Right atrium auricular region (tissue), 2 donors: Measurements from ENCODE around the gene LCLAT1. TPM values are rescaled to one million over a fixed set of nuclear protein-coding genes. Genes with fewer than 3 reads are reported as not detected.

Experiments used
- DNase-seq: peaks from one replicate; pipeline ENCODE4 v3.0.0-alpha.2; 2019; ENCODE audit warnings: low spot score
- H3K27ac ChIP-seq, 2 donors: fragments of 200-600 bp; sonication (generic); 1 replicate in 1 of 2; 2 replicates in 1 of 2; pipeline ENCODE4 v1.5.1; 2016 to 2019
- H3K27me3 ChIP-seq, 2 donors: fragments of 200-600 bp; sonication (generic); one replicate each; pipeline versions ENCODE4 v1.5.1 to v1.6.0; 2017 to 2019
- H3K36me3 ChIP-seq: fragments of 200-600 bp; sonication (generic); one replicate; pipeline ENCODE4 v1.5.1; 2016
- H3K4me1 ChIP-seq, 2 donors: fragments of 200-600 bp; sonication (generic); one replicate each; pipeline versions ENCODE4 v1.5.1 to v1.6.0; 2017 to 2019
- H3K4me3 ChIP-seq, 2 donors: fragments of 200-600 bp; sonication (generic); 1 replicate in 1 of 2; 2 replicates in 1 of 2; pipeline ENCODE4 v1.5.1; 2017 to 2019; ENCODE audit warnings: mild to moderate bottlenecking in 1 of 2, moderate library complexity in 1 of 2
- H3K9me3 ChIP-seq, 2 donors: fragments of 200-600 bp; sonication (generic); one replicate each; pipeline ENCODE4 v1.5.1; 2019
- total RNA-seq, 2 donors: library from RNA; depleted of rRNA; stranded (reverse); fragments of >200 nt; gene quantifications; one replicate each; pipeline ENCODE4 v1.1.0, GENCODE V29; 2016
- TF ChIP-seq, protein P1 (sequence below), 2 donors: fragments of 200-600 bp; sonication (generic); IDR thresholded peaks; one replicate each; pipeline ENCODE4 v1.5.1; 2019; ENCODE audit warnings: antibody characterized with exemption in 2 of 2

LCLAT1 gene
- total RNA-seq, 2 donors from 2014 or later = 13.2 to 14.3 TPM

DNA sequence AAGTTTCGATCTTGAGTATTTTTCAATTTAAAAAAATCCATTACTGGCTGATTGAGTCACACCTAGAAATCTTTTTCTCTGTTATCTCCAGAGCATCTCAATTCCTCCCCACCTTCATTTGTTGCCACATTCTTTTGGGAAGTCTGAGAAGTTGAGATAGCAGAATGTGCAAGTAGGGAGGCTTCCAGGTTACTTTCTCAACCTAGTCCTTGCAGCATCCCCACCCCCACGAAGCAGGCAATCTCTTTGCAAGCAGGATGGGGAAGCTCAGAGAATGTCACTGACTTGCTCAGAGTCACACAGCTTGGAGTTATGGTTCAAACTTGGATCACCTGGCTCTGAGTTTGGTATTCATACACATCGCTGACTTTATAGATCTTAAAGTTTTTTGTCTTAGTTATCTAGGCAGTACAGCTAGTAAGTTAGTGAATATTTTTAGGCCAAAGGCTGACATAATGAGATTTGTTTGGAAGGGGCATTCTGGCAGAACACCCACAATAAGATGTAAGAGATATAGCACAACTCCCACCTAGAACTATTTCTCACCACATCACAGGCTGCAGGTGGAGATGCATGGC lies 25.9 kb upstream of the LCLAT1 start:
- DNase-seq = no peak
- Histone ChIP-seq H3K27me3 (no peaks in the 10 kb centered on the region), H3K27ac (peak overlapping the region; percentile 49 to 58), H3K4me1 (peaks cover 0 to 25% of the 10 kb centered on the region in 2 donors), H3K9me3 (no peaks in the 10 kb centered on the region), H3K4me3 (no peak overlapping the region), H3K36me3 (no peaks in the 10 kb centered on the region)
- TF ChIP-seq, protein P1, sequence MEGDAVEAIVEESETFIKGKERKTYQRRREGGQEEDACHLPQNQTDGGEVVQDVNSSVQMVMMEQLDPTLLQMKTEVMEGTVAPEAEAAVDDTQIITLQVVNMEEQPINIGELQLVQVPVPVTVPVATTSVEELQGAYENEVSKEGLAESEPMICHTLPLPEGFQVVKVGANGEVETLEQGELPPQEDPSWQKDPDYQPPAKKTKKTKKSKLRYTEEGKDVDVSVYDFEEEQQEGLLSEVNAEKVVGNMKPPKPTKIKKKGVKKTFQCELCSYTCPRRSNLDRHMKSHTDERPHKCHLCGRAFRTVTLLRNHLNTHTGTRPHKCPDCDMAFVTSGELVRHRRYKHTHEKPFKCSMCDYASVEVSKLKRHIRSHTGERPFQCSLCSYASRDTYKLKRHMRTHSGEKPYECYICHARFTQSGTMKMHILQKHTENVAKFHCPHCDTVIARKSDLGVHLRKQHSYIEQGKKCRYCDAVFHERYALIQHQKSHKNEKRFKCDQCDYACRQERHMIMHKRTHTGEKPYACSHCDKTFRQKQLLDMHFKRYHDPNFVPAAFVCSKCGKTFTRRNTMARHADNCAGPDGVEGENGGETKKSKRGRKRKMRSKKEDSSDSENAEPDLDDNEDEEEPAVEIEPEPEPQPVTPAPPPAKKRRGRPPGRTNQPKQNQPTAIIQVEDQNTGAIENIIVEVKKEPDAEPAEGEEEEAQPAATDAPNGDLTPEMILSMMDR (IDR thresholded peaks at IDR 0.05) = no peak

GRCh38 chr2:30421604-30422443 lies 25.2 kb upstream of the LCLAT1 start:
- TF ChIP-seq, protein P1 (IDR thresholded peaks at IDR 0.05) = no peak
- peaks cover 0 to 18% of the 10 kb centered on the region in 2 donors for H3K4me1 ChIP-seq
- H3K27me3 ChIP-seq = no peaks in the 10 kb centered on the region
- no peaks in the 10 kb centered on the region for H3K36me3 ChIP-seq
- no peak for DNase-seq
- H3K27ac ChIP-seq = peak overlapping the region; percentile 49 to 58
- no peak overlapping the region for H3K4me3 ChIP-seq
- no peaks in the 10 kb centered on the region for H3K9me3 ChIP-seq

DNA sequence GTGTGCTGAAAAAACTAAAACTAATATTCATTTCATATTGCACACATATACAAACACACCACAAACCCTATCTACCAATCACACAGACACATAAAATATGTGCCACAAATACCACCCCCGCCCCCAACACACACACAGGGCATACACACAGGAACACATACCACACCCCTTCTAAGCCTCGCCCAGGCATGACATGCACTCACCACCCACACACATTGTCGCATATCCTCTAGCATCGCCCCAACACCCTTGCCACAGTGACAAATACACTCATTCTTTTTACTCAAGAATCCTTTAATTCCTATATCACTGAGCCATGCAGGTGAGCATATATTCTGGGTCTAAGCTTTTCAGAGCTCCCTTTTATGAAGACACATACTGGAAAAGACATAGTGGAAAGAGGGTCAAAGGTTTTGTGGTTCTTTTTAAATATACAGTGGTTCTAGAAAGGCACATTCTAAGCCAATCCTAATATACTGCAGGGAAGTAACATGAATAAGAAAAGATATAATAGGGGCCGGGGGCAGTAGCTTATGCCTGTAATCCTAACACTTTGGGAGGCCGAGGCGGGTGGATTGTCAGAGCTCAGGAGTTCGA lies 24.5 kb upstream of the LCLAT1 start:
- TF ChIP-seq, protein P1 (IDR thresholded peaks at IDR 0.05) = no peak
- Histone ChIP-seq H3K36me3 (no peaks in the 10 kb centered on the region), H3K9me3 (no peaks in the 10 kb centered on the region), H3K4me1 (peaks cover 0 to 15% of the 10 kb centered on the region in 2 donors), H3K27me3 (no peaks in the 10 kb centered on the region), H3K4me3 (no peak overlapping the region), H3K27ac (peak overlapping the region; percentile 49 to 58)
- no peak for DNase-seq

DNA sequence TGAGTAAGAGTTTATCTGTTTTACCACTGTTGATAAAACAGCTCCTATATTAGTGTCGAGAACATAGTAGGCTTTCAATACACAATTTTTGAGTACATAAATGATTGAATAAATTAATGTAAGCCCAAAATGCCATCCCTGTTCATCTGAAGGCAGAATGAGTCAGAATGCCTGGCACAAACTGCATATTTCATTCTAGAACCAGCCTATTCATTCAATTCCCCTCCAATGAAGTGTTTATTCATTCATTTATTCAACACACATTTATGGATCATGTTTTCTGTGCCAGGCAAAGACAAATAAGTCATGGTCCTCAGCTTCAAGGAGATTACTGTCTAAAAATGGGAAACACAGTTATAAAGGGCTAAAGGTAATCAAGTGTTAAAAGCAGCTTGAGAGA lies 22.8 kb upstream of the LCLAT1 start:
- Histone ChIP-seq H3K27me3 (no peaks in the 10 kb centered on the region), H3K27ac (no peak overlapping the region), H3K4me1 (peaks cover 0 to 15% of the 10 kb centered on the region in 2 donors), H3K9me3 (no peaks in the 10 kb centered on the region), H3K36me3 (no peaks in the 10 kb centered on the region), H3K4me3 (no peak overlapping the region)
- DNase-seq = no peak
- TF ChIP-seq, protein P1 (IDR thresholded peaks at IDR 0.05) = no peak

GRCh38 chr2:30425326-30425725 lies 21.7 kb upstream of the LCLAT1 start:
- Histone ChIP-seq H3K27me3 (no peaks in the 10 kb centered on the region), H3K4me3 (no peak overlapping the region), H3K27ac (peak overlapping the region in 1 of 2 donors; percentile 45), H3K4me1 (peaks cover 0 to 15% of the 10 kb centered on the region in 2 donors), H3K9me3 (no peaks in the 10 kb centered on the region), H3K36me3 (no peaks in the 10 kb centered on the region)
- DNase-seq = peak; percentile 79
- TF ChIP-seq, protein P1 (IDR thresholded peaks at IDR 0.05) = no peak
